T-helper 22 cell (primary cell): ENCODE measurements around the gene GDI2.
"Not testable (repeated sequence)": the region's sequence is repeated elsewhere in the genome, so short reads cannot be mapped to it uniquely, and the experiment has no call there.

Source experiments
- DNase-seq: peaks from one replicate; pipeline ENCODE4 v3.0.0-alpha.2; 2020; ENCODE audit warnings: low read depth

GDI2 gene

DNA sequence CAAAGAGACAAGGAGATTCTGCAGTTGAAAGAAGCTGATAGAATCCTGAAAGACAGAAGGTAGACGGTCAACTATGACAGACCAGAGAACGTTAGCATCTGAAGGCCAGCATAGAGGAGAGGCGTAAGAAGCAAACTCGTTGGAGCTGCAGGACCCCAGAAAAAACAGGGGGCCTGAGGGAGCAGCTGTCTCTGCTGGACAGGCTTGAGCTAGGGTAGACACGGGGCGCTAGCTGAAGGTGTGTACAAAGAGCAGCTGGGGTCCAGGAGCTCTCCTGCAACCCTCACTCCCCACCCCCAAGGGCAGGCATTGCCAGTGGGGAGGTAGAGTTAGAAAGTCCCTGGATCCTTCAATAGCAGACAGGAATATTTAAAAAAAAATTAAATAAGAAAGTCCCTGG lies 14.6 kb upstream of the GDI2 start:
- no peak for DNase-seq

DNA sequence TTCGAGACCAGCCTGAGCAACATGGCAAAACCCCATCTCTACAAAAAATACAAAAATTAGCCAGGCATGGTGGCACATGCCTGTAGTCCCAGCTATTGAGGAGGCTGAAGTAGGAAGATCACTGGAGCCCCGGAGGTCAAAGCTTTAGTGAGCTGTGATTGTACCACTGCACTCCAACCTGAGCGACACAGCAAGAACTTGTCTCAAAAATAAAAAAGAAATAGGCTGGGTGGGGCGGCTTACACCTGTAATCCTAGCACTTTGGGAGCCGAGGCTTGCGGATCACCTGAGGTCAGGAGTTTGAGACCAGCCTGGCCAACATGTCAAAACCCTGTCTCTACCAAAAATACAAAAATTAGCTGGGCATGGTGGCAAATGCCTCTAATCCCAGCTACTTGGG lies 13.3 kb upstream of the GDI2 start:
- not testable (repeated sequence) for DNase-seq

DNA sequence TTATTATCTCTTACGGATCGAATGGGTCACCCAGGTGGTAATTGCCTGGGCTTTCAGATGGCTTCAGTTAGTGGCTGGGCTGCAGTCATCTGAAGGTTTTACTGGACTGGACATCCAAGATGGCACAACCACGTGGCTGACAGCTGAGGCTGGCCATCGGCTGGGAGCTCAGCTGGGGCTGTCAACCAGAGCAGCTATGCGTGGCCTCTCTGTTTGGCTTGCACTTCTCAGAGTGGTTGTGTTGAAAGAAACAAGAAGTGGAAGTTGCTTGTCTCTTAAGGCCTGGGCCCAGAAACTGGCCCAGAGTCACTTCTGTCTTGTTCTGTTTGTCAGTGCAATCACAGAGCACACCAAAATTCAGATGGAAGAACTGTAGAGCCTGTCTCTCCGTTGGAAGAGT lies 5.7 kb upstream of the GDI2 start:
- no peak for DNase-seq

DNA sequence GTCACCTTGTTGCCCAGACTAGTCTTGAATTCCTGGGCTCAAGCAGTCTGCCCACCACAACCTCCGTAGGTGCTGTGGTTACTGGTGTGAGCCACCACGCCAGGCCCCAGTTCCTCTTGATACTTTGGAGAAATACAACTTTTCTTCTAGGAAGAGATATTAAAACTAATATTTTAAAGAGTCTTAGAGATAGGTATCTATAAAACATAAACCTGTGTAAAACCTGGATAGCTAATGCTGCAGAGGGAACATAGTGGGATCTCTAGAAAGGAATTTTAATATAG lies 4.8 kb upstream of the GDI2 start:
- no peak for DNase-seq

DNA sequence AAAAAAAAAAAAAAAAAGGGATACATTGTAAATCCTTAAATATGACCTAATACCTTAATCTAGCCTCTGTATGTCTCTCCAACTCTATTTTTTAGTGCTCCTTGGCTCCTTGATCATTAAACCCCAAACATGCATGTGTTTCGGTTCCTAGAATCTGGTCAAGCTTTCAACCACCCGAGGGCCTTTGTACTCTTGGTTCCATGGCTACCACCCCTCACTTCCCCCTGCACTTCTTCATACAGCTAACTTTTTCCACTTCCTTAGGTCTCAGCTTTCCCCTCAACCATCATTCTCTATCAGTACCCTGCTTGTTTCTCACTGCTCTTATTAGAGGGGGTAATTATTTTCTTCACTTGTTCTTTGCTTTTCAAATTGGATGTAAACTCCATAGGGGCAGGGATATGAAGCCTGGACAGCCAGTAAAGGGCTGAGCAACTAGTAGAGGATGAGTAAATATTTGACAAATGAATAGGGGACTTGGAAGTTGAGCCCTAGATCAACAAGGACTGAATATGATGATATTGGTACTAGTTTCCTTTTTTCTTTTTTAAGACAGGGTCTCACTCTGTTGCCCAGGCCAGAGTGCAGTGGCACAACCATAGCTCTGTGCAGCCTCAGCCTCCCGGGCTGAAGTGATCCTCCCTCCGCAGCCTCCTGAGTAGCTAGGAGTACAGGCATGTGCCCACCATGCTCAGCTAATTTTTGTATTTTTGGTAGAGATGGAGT lies 4.3 kb upstream of the GDI2 start:
- DNase-seq: no peak

DNA sequence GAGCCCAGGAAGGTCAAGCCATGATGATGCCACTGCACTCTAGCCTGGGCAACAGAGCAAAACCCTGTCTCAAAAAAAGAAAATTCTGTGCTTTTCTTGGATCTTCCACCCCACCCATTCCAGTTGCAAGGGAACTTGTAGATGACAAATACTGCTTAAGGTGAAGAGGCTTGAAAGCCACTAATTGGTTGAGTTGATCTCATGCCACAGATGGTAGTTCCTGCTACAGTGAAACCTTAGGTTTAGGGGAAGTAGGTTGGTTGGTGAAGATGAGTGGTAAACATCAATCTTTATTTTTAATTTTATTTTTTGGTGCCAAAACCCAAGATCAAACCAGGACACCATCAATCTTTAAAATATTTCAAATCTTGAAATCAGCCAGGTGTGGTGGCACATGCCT lies 2.9 kb upstream of the GDI2 start:
- DNase-seq: no peak

DNA sequence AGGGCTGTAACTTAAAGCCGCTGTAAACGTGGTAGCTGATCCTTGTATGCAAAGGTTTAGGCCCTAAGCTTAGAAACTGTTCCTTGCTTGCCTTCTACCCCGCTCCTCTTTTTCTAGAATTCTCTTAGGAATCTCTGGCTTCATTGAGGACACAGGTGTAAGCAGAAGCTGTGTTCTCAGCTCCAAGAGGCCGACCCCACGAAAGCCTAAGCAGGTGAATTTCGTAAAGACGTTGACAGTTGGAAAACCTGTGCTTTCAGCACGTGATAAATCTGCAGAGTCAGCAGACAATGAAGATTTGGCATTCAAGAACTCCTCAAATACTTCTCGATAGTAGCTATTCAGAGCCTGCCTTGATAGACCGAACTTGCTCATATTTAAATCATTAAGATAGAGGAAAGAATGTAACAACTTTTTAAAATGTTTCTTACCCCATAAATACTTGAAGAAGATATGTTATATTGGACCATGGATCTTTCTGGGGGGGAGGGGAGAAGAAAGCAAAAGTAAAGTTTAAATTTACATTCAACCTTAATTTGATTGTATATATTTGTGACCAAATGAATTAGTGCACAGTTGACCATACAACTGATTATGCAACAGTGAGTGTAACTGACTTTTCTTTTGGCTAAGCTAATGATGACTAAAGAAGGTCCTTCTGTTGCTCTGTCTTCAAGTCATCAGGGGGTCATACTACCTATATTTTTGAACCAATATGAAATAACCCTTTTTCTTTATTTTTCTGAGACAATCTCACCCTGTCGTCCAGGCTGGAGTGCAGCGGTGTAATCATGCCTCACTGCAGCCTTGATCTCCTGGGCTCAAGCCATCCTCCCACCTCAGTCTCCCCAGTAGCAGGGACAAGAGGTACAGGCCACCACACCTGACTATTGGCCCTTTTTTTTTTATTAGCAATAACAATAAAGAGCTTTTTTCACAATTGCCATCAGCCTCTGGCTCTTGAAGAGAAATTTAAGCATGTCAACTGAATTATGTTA lies 1.2 kb upstream of the GDI2 start:
- DNase-seq: no peak

DNA sequence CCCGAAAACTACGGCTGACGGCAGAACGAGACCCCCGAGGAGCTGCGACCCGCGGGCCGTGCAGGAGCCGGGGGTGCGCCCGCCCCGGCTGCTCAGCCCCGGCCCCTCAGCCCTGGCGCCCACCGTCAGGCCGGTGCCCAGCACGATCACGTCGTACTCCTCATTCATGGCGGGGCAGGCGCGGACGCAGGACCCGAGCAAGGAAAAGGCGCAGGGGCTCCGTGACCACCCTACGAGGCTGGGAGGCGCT lies 218 bp downstream of the GDI2 start:
- DNase-seq: no peak

DNA sequence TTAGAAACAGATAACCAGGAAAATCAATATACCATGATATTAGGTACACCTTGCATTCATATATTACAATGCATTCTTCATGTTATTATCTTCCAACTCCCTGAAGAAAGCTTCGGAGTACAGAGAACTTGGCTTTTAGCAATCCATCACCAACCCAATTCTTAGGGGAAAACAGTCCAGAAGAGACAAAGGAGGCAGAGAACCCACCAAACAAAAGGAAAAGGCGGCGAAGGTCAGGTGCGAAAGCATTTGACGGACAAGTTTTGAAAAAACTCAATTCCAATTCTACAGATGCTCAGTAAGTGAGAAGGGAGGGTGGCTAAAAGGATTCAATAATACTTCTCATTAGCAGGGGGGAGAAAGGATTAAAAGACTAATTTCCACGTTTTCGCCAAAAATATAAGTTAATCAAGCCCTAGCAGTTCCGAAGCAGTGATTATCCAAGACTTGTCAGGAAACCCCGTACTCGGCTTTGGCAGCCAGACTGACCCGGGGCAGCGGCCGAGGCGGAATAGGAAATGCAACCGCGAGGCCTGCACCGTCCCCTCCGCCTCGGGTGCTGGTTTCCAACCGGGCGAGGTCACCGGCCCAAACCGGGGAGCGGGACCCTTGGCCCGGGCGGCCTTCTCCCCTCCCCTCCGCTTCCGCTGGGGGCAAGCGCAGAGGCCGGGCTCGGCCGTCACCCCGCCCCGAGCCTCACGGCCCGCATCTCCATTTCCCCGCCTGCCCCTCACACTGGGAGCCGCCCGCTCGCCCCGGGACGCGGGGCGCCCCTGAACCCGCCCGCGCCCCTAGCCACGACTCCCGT lies 747 bp downstream of the GDI2 start:
- peak; percentile 4 for DNase-seq

DNA sequence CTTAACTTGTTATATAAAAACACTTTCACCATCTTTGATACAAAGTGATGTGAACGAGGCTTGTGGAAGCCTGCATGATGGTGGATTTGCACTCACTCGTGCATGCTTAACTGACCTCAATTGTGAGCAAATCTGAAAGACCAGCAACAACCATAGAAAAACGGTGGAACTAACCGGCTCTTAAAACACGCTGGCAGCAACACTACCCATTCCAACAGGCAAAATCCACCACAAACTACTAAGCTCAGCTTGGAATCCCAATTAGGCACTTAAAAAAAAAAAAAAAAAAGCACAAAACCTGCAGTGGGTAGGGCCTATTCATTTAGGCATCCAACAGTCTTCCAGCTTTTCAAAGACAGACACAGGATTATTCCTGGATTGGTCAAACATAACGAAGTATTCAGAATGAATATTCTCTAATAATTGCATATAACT lies 1.8 kb downstream of the GDI2 start:
- no peak for DNase-seq

DNA sequence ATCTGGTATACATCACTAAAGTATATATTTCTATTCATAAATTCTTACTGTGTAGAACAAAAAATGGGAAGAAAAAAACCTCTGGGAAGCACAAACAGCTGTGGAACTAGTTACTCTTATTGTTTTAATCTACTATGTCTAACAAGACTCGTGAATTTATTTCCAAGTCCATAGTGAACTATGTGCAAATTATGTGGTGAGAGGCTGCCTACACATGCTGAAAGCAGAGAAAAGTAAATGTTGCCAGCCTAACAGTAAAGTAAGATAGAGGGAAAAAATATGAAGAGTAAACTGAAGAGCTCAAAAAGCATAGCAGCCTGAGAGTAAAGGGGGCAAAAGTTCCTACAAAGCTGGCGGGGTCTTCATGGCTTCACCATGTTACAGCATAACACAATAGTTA lies 3.0 kb downstream of the GDI2 start:
- no peak for DNase-seq

DNA sequence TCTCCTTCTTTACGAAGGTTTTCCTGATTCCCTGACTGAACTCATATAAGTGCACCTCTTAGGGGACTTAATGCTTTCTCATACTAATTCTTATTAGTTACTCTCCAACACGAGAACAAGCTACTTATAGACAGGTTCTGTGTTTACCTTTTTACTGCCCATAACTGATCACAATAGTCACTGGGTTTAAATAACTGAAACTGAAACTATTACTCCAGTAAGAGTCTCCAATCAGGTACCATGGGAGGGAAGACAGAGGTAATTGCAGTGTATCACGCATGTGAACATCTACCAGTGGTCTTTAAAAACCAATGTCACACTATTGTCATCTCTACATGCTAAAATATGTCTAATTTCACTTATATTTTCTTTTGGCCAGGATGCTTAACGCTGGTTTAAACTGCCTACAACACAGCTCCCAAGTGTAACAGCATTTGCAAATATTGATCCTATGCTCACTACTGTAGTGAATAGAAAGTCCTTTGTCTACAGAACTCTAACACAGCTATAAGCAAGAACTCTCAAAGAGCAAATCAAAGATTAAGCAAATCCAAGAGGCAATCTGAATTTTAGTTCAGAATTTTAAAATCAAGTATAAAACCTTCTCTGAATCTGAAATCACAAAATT lies 3.6 kb downstream of the GDI2 start:
- no peak for DNase-seq

DNA sequence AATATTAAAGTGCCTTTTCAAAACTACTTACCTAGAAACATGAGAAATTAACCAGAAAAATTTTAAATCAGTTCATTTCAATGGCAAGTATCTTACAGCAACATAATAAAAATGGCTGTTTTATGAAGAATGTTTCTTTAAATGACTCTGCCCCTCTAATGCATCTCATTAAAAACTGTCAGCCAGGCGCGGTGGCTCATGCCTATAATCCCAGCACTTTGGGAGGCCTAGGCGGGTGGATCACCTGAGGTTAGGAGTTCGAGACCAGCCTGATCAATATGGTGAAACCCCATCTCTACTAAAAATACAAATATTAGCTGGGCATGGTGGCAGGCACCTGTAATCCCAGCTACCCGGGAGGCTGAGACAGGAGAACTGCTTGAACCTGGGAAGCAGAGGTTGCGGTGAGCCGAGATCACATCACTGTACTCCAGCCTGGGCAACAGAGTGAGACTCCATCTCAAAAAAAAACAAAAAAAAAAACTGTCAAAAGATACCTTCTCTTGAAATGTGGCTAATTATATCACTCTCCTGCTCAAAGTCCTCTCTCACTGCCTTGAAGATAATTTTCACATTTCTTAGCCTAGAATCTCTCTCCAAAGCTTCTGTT lies 4.3 kb downstream of the GDI2 start:
- DNase-seq: not testable (repeated sequence)

DNA sequence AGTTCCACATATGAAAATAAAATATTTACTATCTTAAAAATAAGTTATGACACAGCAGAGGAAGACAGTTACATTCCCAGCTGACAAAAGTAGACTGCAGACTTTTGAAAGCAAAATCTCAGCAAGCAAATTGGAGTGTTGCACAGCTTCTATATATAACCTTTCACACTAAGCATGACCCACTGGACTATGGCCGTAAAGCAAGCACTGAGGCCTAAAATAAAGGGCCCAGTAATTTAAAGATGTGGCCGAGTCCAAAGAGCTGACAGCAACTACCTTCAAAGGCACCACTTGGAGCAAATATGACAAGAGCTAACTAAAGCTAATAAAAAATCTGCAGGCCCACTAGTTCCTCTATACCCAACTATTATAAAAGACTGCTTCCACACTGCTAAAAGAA lies 6.5 kb downstream of the GDI2 start:
- no peak for DNase-seq

DNA sequence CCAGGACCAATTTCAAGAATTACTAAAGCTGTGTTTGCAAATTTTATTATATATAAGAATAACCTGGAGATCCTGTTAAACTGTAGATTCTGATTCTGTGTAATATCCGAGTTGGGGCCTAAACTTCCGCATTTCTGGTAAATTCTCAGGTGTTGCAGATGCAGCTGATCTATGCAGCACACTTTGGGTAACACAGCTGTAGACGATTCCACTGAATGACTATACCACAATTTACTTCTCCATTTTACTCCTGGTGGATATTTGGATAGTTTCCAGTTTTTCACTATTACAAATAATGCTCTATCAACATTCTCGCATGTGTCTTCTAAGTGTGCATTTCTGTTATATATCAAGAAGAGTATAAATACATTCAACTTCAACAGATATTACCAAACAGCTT lies 7.5 kb downstream of the GDI2 start:
- no peak for DNase-seq

DNA sequence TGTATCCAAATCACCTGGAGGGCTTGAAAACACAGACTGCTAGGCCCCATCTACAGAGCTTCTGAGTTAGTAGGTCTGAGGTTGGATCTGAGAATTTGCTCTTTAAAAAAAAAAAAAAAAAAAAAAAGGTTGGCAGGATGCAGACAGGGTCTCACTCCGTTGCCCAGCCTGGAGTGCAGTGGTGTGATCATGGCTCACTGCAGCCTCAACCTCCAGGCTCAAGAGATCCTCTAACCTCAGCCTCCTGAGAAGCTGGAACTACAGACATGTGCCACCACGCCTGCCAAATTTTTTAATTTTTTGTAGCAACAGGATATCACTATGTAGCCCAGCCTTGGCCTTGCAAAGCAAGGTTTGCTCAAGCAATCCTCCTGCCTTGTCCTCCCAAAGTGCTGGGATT lies 8.0 kb downstream of the GDI2 start:
- no peak for DNase-seq

DNA sequence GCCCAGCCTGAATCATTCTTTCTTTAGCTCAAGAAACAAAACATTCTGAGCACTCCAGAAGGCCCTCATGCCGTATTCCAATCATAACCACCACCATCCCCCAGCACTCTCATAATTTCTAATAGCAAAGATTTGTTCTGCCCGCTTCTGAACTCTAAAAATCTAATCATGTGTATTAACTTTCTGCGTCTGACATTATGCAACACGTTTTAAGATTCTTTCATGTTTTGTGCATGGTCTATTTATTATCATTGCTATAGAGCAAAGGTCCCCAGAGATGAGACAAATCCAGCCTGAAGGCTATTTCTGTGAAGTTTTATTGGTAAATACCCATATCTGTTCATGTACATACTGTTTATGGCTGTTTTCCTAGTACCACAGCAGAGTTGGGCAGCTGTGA lies 8.8 kb downstream of the GDI2 start:
- no peak for DNase-seq

DNA sequence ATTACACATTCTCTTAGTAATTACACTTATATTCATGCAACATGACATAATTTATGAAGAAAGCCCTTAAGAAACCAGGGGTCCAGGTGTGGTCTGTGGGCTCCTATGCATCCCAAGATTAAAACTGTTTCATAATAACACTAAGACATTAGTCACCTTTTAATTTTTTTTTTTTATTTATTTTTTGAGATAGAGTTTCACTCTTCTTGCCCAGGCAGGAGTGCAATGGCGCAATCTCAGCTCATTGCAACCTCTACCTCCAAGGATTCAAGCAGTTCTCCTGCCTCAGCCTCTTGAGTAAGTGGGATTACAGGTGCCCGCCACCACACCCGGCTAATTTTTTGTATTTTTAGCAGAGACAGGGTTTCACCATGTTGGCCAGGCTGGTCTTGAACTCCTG lies 12.5 kb downstream of the GDI2 start:
- no peak for DNase-seq

DNA sequence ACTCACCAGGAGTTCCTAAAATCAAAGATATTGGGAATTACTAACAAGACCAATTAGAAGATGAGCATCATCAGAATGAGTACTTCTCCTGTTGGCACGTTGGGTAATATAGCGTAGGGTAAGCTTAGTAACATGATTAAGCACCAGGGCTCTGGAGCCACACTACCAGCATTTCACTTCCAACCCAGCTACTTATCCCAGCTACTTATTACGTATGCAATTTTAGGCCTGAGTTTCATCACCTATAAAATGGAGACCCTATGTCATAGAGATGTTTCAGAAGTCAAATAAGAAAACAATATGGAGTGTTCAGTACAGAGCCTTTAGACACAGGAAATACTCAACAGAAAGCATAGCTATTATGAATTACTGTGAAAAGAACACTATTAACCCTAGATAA lies 19.0 kb downstream of the GDI2 start:
- no peak for DNase-seq

DNA sequence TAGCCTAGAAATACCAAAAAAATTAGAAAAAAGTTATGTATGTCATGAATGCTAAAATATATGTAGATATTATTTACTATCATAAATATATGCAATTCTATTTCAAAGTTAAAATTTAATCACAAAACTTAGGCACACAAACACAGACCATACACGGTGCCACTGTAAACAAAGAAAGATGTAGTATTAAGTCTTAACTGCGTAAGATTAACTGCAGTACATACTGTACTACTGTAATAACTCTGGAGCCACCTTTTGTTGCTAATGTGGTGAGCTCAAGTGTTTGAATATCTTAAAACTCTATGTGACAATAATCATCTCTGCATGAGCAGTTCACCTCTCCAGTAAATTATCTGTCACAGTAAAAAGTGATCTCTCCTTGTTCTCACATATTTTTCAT lies 23.6 kb downstream of the GDI2 start:
- no peak for DNase-seq

DNA sequence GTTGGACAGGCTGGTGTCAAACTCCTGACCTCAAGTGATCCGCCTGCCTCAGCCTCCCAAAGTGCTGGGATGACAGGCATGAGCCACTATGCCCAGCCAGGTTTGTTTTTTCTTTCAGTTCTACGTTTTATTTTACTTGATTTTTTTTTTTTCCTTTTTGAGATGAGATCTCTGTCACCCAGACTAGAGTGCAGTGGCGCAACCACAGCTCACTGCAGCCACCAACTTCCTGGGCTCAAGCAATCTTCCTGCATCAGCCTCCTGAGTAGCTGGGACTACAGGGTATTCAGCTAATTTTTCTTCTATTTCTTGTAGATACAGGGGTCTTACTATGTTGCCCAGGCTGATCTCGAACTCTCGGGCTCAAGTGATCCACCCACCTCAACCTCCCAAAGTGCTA lies 24.3 kb downstream of the GDI2 start:
- no peak for DNase-seq

DNA sequence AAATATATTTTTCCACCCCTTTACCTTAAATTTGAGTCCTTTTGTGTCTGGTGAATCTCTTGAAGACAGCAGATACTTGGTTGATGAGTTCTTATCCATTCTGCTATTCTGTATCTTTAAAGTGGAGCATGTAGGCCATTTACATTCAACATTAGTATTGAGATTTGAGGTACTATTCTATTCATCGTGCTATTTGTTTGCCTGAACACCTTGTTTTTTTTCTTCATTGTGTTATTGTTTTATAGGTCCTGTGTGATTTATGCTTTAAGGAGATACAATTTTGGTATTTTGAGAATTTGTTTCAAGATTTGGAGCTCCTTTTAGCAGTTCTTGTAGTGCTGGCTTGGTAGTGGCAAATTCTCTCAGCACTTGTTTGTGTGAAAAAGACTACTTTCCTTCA lies 29.9 kb downstream of the GDI2 start:
- DNase-seq: no peak
